Omental fat pad (tissue), 4 donors: ENCODE data around the gene CDT1. TPM values are rescaled to one million over a fixed set of nuclear protein-coding genes. Genes with fewer than 3 reads are reported as not detected.

ENCODE experiments used
- ATAC-seq: fragments of 150-250 bp; one replicate; pipeline ENCODE4 v1.9.1; 2016; ENCODE audit warnings: mild to moderate bottlenecking, moderate library complexity; ENCODE audit not compliant: low FRiP score
- DNase-seq: peaks from one replicate; pipeline ENCODE4 v3.0.0-alpha.2; 2019; ENCODE audit warnings: low spot score
- total RNA-seq, 4 donors: library from RNA; depleted of rRNA; stranded (reverse); fragments of >200 nt; gene quantifications; one replicate each; pipeline ENCODE4 v1.1.0, GENCODE V29; 2016
- TF ChIP-seq, protein P1 (sequence below), 3 donors: fragments of 450-650 bp; IDR thresholded peaks; one replicate each; pipeline ENCODE4 v1.5.1; 2016 to 2017; ENCODE audit warnings: antibody characterized with exemption in 3 of 3, mild to moderate bottlenecking in 3 of 3, moderate library complexity in 2 of 3

The CDT1 gene
- total RNA-seq, 4 donors from 2014 or later = 0.19 to 3.5 (median 1.6) TPM

DNA sequence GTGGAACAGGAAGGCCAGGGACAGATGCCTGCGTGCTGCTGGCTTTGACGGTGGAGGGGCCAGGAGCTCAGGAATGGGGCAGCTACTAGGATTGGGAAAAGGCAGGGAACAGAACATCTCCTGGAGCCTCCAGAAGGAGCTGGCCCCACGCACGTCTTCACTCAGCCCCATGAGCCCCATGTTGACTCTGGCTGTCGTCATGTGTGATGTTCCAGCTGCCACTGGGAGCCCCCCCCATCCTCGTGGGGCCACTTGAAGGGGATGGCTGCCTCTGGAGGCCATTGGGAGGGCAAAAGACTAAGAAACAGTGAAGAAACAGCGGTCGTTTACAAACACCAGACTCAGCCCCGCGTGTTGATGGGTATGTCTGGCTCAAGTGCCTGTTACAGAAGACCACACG, 26.7 kb downstream of the CDT1 start:
- TF ChIP-seq, protein P1, sequence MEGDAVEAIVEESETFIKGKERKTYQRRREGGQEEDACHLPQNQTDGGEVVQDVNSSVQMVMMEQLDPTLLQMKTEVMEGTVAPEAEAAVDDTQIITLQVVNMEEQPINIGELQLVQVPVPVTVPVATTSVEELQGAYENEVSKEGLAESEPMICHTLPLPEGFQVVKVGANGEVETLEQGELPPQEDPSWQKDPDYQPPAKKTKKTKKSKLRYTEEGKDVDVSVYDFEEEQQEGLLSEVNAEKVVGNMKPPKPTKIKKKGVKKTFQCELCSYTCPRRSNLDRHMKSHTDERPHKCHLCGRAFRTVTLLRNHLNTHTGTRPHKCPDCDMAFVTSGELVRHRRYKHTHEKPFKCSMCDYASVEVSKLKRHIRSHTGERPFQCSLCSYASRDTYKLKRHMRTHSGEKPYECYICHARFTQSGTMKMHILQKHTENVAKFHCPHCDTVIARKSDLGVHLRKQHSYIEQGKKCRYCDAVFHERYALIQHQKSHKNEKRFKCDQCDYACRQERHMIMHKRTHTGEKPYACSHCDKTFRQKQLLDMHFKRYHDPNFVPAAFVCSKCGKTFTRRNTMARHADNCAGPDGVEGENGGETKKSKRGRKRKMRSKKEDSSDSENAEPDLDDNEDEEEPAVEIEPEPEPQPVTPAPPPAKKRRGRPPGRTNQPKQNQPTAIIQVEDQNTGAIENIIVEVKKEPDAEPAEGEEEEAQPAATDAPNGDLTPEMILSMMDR (IDR thresholded peaks at IDR 0.05) = no peak
- ATAC-seq = no peak
- DNase-seq = no peak

DNA sequence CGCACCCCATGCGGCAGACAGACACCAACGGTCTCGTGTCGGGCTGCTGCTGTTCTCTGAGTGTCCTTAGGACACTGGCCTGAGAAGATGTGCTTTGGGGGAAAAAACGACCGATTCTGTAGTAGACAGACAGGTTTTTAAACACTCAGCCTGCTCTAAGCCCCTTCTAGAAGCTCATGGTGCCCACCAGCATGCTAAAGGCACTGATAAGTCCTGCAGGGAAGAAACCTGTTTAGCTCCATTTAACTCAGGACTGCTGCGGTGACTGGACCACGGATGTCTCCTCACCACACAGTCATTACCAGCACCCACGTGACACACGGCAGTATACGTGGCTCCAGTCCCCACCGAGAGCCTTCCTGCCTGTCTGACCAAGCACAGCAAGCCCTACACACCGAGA, 27.2 kb downstream of the CDT1 start:
- no peak for ATAC-seq
- TF ChIP-seq, protein P1 (IDR thresholded peaks at IDR 0.05) = no peak
- no peak for DNase-seq

DNA sequence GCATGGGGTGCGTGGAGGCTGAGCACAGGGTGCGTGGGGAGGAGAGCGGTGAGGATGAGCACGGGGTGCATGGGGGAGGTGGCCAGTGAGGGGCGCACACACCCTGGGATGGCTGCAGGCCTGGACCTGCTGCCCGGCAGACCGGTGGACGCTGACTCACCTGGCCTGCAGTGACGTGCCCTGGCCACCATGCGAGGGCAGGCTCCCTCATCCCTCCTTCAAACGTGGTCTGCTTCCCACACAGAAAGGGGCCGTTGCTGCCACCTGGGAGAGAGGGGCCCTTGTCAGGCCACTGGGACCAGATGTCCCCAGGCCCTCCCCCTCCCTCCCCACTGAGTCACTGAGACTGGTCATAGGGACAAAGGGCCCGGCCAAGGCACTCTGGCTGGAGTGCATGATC, 28.2 kb downstream of the CDT1 start:
- DNase-seq (no peak), ATAC-seq (no peak)
- TF ChIP-seq, protein P1 (IDR thresholded peaks at IDR 0.05) = no peak

- ATAC-seq (no peak), DNase-seq (no peak)
- TF ChIP-seq, protein P1 (IDR thresholded peaks at IDR 0.05) = no peak
Observed at GRCh38 chr16:88833086-88833485, 29.5 kb downstream of the CDT1 start.

DNA sequence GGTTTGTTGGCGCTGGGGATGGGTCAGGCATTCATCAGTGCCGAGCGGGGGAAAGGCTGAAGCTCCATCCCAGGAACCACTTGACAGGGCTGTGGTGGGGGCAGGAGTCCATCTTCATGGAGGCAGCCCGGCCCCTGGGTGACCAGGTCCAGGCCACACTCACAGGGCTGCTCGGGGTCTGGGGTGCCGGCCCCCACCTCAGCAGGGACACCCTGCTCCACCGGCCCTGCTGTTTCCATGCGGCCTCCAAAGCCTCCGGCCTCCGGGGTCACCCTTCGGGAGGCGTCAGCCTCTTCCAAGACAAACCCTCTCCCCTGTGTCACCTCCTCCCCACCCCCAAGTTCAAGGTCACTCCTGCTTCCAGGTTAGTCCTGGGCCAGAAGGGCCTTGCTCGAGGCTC, 31.1 kb downstream of the CDT1 start:
- DNase-seq = no peak
- no peak for ATAC-seq
- TF ChIP-seq, protein P1 (IDR thresholded peaks at IDR 0.05) = no peak

DNA sequence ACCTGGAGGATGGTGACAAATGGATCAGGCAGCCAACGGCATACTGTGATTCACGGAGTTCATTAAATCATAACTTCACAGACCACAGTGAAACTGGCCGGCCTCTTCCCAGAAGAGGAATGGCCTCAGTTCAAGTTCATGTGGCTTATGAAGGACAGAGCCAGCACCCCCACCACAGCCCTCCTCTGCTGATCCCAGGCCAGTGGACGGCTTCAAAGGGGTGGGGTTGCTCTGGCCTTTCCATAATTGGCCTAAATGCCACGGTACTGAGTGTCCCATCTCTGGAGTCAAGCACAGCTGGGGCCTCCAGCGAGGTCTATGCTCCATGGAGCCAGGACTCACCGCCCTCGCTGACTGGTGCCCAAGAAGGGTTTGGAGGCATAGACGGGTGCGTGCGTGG, 31.8 kb downstream of the CDT1 start:
- DNase-seq (no peak), ATAC-seq (no peak)
- TF ChIP-seq, protein P1 (IDR thresholded peaks at IDR 0.05) = no peak

DNA sequence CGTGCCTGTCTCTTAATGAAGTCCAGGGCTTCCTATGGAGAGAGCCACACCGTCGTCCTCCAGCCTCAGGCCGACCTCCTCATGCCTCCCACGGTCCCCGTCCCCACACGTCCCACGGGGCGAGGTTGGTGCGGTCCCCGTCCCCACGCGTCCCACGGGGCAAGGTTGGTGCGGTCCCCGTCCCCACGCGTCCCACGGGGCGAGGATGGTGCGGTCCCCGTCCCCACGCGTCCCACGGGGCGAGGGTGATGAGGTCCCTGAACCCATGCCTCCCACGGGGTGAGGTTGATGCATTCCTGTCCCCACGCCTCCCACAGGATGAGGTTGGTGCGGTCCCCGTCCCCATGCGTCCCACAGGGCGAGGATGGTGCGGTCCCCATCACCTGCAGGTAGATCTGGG, 32.2 kb downstream of the CDT1 start:
- TF ChIP-seq, protein P1 (IDR thresholded peaks at IDR 0.05) = no peak

More for the DNA sequence above, 32.2 kb downstream of the CDT1 start:
- no peak for DNase-seq
- no peak for ATAC-seq
